ENCODE data around the gene CACNB4.
"Not testable (repeated sequence)": the region's sequence is repeated elsewhere in the genome, so short reads cannot be mapped to it uniquely, and the experiment has no call there.

CACNB4 gene

GRCh38 chr2:151942540-151943205 is 156.2 kb downstream of the CACNB4 start:
- DNase-seq (ENCODE audit: low spot score): not testable (repeated sequence)

GRCh38 chr2:151937966-151938365 is 160.9 kb downstream of the CACNB4 start:
- DNase-seq (ENCODE audit: low spot score): no peak

- DNase-seq (ENCODE audit: low spot score): no peak
Observed at GRCh38 chr2:151936626-151937025, 162.2 kb downstream of the CACNB4 start.

- no peak for DNase-seq (ENCODE audit: low spot score)
Observed at GRCh38 chr2:151933266-151933804, 165.5 kb downstream of the CACNB4 start.

GRCh38 chr2:151931756-151932155 is 167.1 kb downstream of the CACNB4 start:
- no peak for DNase-seq (ENCODE audit: low spot score)

- no peak for DNase-seq (ENCODE audit: low spot score)
Observed at GRCh38 chr2:151931030-151931611, 167.7 kb downstream of the CACNB4 start.

- no peak for DNase-seq (ENCODE audit: low spot score)
Observed at GRCh38 chr2:151930042-151930441, 168.8 kb downstream of the CACNB4 start.

- DNase-seq (ENCODE audit: low spot score): no peak
Observed at GRCh38 chr2:151928380-151928779, 170.5 kb downstream of the CACNB4 start.

- no peak for DNase-seq (ENCODE audit: low spot score)
Observed at GRCh38 chr2:151927501-151928221, 171.2 kb downstream of the CACNB4 start.

GRCh38 chr2:151922845-151923666 is 175.8 kb downstream of the CACNB4 start:
- DNase-seq (ENCODE audit: low spot score): no peak

GRCh38 chr2:151919786-151920185 is 179.1 kb downstream of the CACNB4 start:
- DNase-seq (ENCODE audit: low spot score): no peak

GRCh38 chr2:151918308-151918707 is 180.5 kb downstream of the CACNB4 start:
- DNase-seq (ENCODE audit: low spot score): no peak

GRCh38 chr2:151916632-151917031 is 182.2 kb downstream of the CACNB4 start:
- DNase-seq (ENCODE audit: low spot score): no peak

GRCh38 chr2:151915629-151916025 is 183.2 kb downstream of the CACNB4 start:
- DNase-seq (ENCODE audit: low spot score): not testable (repeated sequence)

- DNase-seq (ENCODE audit: low spot score): no peak
Observed at GRCh38 chr2:151914989-151915628, 183.7 kb downstream of the CACNB4 start.

- DNase-seq (ENCODE audit: low spot score): no peak
Observed at GRCh38 chr2:151908204-151908882, 190.5 kb downstream of the CACNB4 start.

GRCh38 chr2:151907286-151908203 is 191.3 kb downstream of the CACNB4 start:
- DNase-seq (ENCODE audit: low spot score): no peak

GRCh38 chr2:151906633-151906998 is 192.2 kb downstream of the CACNB4 start:
- DNase-seq (ENCODE audit: low spot score): no peak

- no peak for DNase-seq (ENCODE audit: low spot score)
Observed at GRCh38 chr2:151905963-151906632, 192.7 kb downstream of the CACNB4 start.

Data from CD4-positive, alpha-beta T cell treated with Interleukin-6 at 100 ng/mL for 8 hours (primary cell).